BJ (cell line): ENCODE measurements around the gene SPG11. TPM values are rescaled to one million over a fixed set of nuclear protein-coding genes. Genes with fewer than 3 reads are reported as not detected.
"Not testable (repeated sequence)": the region's sequence is repeated elsewhere in the genome, so short reads cannot be mapped to it uniquely, and the experiment has no call there.

Source experiments
- CTCF ChIA-PET: fragments of 350-600 bp; formaldehyde crosslinking; extraction: SDS; loops from one replicate; lab custom pipeline; 2021; ENCODE audit warnings: antibody characterized with exemption, inconsistent platforms; lab: Yijun Ruan, JAX
- POLR2A ChIA-PET: fragments of 300-600 bp; sonication (Branson Sonifier 250); formaldehyde crosslinking; extraction: SDS; loops from one replicate; lab custom pipeline; 2021; ENCODE audit warnings: antibody characterized with exemption; lab: Charles Lee
- DNase-seq: peaks from one replicate; pipeline ENCODE4 v3.0.0-alpha.2; 2011; ENCODE audit warnings: low read depth
- H3K27me3 ChIP-seq: 2 replicates; pipeline ENCODE4 v1.6.0; 2011; ENCODE audit warnings: low read length; ENCODE audit not compliant: control insufficient read depth, insufficient read depth
- H3K36me3 ChIP-seq: 2 replicates; pipeline ENCODE4 v1.5.1; 2011; ENCODE audit warnings: low read length; ENCODE audit not compliant: control insufficient read depth, insufficient read depth
- H3K4me3 ChIP-seq: 2 replicates; pipeline ENCODE4 v1.5.1; 2011; ENCODE audit warnings: low read depth, mild to moderate bottlenecking, control low read depth, low read length
- CTCF ChIP-seq: IDR thresholded peaks from 2 replicates; pipeline ENCODE4 v1.5.1; 2011; ENCODE audit warnings: low read depth, mild to moderate bottlenecking, control low read depth, inconsistent platforms, low read length, moderate library complexity; ENCODE audit not compliant: insufficient read depth
- polyA plus RNA-seq: library from polyadenylated mRNA; depleted of rRNA; stranded (reverse); fragments of >200 nt; gene quantifications from 2 replicates; pipeline ENCODE4 v1.2.3, GENCODE V29; 2011

Gene SPG11
- polyA plus RNA-seq, 1 experiment: 60.6 TPM

- ChIA-PET CTCF (no interaction called here), POLR2A (no interaction called here)
These were observed 127.8 kb downstream of the SPG11 start for GRCh38 chr15:44535523-44536301.

GRCh38 chr15:44535092-44535491, 128.4 kb downstream of the SPG11 start:
- ChIA-PET POLR2A (no interaction called here), CTCF (no interaction called here)
- Histone ChIP-seq H3K27me3 (no peaks in the 10 kb centered on the region), H3K4me3 (no peak overlapping the region), H3K36me3 (no peaks in the 10 kb centered on the region)
- DNase-seq: no peak
- no peak for TF ChIP-seq CTCF

More at GRCh38 chr15:44535523-44536301, 127.8 kb downstream of the SPG11 start:
- Histone ChIP-seq H3K27me3 (no peaks in the 10 kb centered on the region), H3K36me3 (no peaks in the 10 kb centered on the region), H3K4me3 (peak overlapping the region; percentile 63)
- no peak for TF ChIP-seq CTCF
- DNase-seq: no peak

GRCh38 chr15:44532689-44533088, 130.8 kb downstream of the SPG11 start:
- DNase-seq: no peak
- no peak overlapping the region for H3K4me3 ChIP-seq
- no peak for TF ChIP-seq CTCF
- POLR2A ChIA-PET: no interaction called here
- CTCF ChIA-PET: no interaction called here
- no peaks in the 10 kb centered on the region for H3K36me3 ChIP-seq
- H3K27me3 ChIP-seq: no peaks in the 10 kb centered on the region

GRCh38 chr15:44532275-44532674, 131.2 kb downstream of the SPG11 start:
- H3K4me3 ChIP-seq, H3K36me3 ChIP-seq, H3K27me3 ChIP-seq, DNase-seq: not testable (repeated sequence)
- POLR2A ChIA-PET: interaction anchor here (0.6 kb wide), 1 partner anchor 1108 kb away, joined by 3 read pairs; no protein-coding TSS in a partner anchor
- CTCF ChIA-PET: interaction anchor here (0.6 kb wide), 1 partner anchor 613 kb away, joined by 4 read pairs; no protein-coding TSS in a partner anchor

GRCh38 chr15:44530653-44531052, 132.8 kb downstream of the SPG11 start:
- ChIA-PET POLR2A (no interaction called here), CTCF (no interaction called here)
- no peak overlapping the region for H3K4me3 ChIP-seq
- TF ChIP-seq CTCF: no peak
- H3K27me3 ChIP-seq: no peaks in the 10 kb centered on the region
- H3K36me3 ChIP-seq: no peaks in the 10 kb centered on the region
- DNase-seq: no peak
